Measurements from ENCODE around the gene EPS8L2. TPM values are rescaled to one million over a fixed set of nuclear protein-coding genes. Genes with fewer than 3 reads are reported as not detected.

The EPS8L2 gene
- total RNA-seq, 1 donor from 2014 or later, result 155 TPM

- intact Hi-C loops (cut with DNase I), result loop anchor here (5.0 kb wide), 1 partner anchor 62 kb away; no protein-coding TSS in a partner anchor
- H3K36me3 ChIP-seq, result peaks cover 41% of the 10 kb centered on the region
Measured at GRCh38 chr11:660281-660680, 45.8 kb upstream of the EPS8L2 start.

GRCh38 chr11:660681-661444, 45.2 kb upstream of the EPS8L2 start:
- no peaks in the 10 kb centered on the region for H3K27me3 ChIP-seq
- peaks cover 42% of the 10 kb centered on the region for H3K36me3 ChIP-seq
- intact Hi-C loops (cut with DNase I), result loop anchor here (5.0 kb wide), 1 partner anchor 61 kb away; no protein-coding TSS in a partner anchor
- H3K9me3 ChIP-seq, result no peaks in the 10 kb centered on the region
- no peak for TF ChIP-seq CTCF (IDR thresholded peaks at IDR 0.05)
- no peak for ATAC-seq
- no peak overlapping the region for H3K4me3 ChIP-seq
- no peak for DNase-seq
- no peaks in the 10 kb centered on the region for H3K4me1 ChIP-seq
- no peak overlapping the region for H3K27ac ChIP-seq

More at GRCh38 chr11:660281-660680, 45.8 kb upstream of the EPS8L2 start:
- no peaks in the 10 kb centered on the region for H3K4me1 ChIP-seq
- no peak overlapping the region for H3K4me3 ChIP-seq
- no peak for ATAC-seq
- no peaks in the 10 kb centered on the region for H3K9me3 ChIP-seq
- DNase-seq, result no peak
- no peak for TF ChIP-seq CTCF (IDR thresholded peaks at IDR 0.05)
- no peak overlapping the region for H3K27ac ChIP-seq
- no peaks in the 10 kb centered on the region for H3K27me3 ChIP-seq

- Histone ChIP-seq H3K9me3 (no peaks in the 10 kb centered on the region), H3K27ac (no peak overlapping the region), H3K4me3 (no peak overlapping the region), H3K36me3 (peaks cover 40% of the 10 kb centered on the region), H3K27me3 (no peaks in the 10 kb centered on the region), H3K4me1 (no peaks in the 10 kb centered on the region)
- ATAC-seq, result peak; percentile 93
- intact Hi-C loops (cut with DNase I), result loop anchor here (5.0 kb wide), 1 partner anchor 60 kb away; no protein-coding TSS in a partner anchor
- DNase-seq, result peak; percentile 85
- peak; percentile 70 for TF ChIP-seq CTCF (IDR thresholded peaks at IDR 0.05)
Measured at GRCh38 chr11:662689-663274, 43.2 kb upstream of the EPS8L2 start.

GRCh38 chr11:665062-665703, 40.8 kb upstream of the EPS8L2 start:
- H3K4me3 ChIP-seq, result no peak overlapping the region
- no peaks in the 10 kb centered on the region for H3K4me1 ChIP-seq
- intact Hi-C loops (cut with DNase I), result no loop called here
- no peak for TF ChIP-seq CTCF (IDR thresholded peaks at IDR 0.05)
- DNase-seq (no peak), ATAC-seq (no peak)
- no peaks in the 10 kb centered on the region for H3K27me3 ChIP-seq
- no peaks in the 10 kb centered on the region for H3K9me3 ChIP-seq
- peaks cover 24% of the 10 kb centered on the region for H3K36me3 ChIP-seq
- H3K27ac ChIP-seq, result no peak overlapping the region

- no peak overlapping the region for H3K27ac ChIP-seq
- H3K4me1 ChIP-seq, result no peaks in the 10 kb centered on the region
- ATAC-seq, result peak; percentile 32
- no peak for DNase-seq
- intact Hi-C loops (cut with DNase I), result no loop called here
- no peak overlapping the region for H3K4me3 ChIP-seq
- no peaks in the 10 kb centered on the region for H3K27me3 ChIP-seq
- H3K9me3 ChIP-seq, result no peaks in the 10 kb centered on the region
- peaks cover 20% of the 10 kb centered on the region for H3K36me3 ChIP-seq
- no peak for TF ChIP-seq CTCF (IDR thresholded peaks at IDR 0.05)
Measured at GRCh38 chr11:665704-666281, 40.2 kb upstream of the EPS8L2 start.
